Spleen (tissue), 7 donors: ENCODE results near the gene MST1.

ENCODE experiments used
- POLR2A ChIP-seq, 3 donors: fragments of 450-650 bp; IDR thresholded peaks; one replicate each; pipeline ENCODE4 v1.5.1; 2017; ENCODE audit warnings: antibody characterized with exemption in 3 of 3, mild to moderate bottlenecking in 1 of 3
- POLR2AphosphoS5 ChIP-seq, 3 donors: sonication (generic); formaldehyde crosslinking; IDR thresholded peaks; one replicate each; pipeline ENCODE4 v1.5.1; 2017; ENCODE audit warnings: antibody characterized with exemption in 3 of 3
- TF ChIP-seq, protein P1 (sequence below), 11 experiments: fragments of 200-600 bp in 7 of 11; fragments of 450-650 bp in 4 of 11; sonication (generic) in 4 of 11; IDR thresholded peaks in 8 of 11; conservative IDR thresholded peaks in 3 of 11; 1 replicate in 7 of 11; 2 replicates in 4 of 11; pipeline versions ENCODE4 v1.4.0 to v1.8.0; 2016 to 2021; ENCODE audit warnings: antibody characterized with exemption in 11 of 11, inconsistent platforms in 4 of 11, mild to moderate bottlenecking in 1 of 11
- donor health status: DM: no; HTN: no; CAD: no; lungs with moderate emphysema.
- donor health status: DM: no; HTN: no; CAD: no.
- donor health status: DM: no; HTN: no; CAD: no.

DNA sequence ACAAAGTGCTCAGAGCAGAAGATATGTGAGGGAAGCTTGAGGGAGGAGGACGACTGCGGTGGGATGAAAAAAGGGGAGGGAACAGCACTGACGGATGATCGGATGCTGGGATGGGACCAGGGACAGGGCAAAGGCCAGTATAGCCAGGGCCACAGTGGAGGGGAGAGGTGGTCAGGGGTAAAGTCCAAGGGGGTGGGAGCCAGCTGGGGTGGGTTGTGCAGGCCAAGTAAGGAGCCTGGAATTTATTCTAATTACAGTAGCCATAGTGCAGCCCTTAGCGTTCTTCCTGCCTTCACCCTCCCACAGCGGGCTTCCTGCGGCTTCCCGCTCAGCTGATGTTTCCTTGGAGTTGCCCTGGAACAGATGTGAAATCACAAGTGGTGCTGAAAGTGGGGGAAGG is 22.7 kb downstream of the MST1 start:
- TF ChIP-seq POLR2A (IDR thresholded peaks at IDR 0.05): no peak
- TF ChIP-seq POLR2AphosphoS5 (IDR thresholded peaks at IDR 0.05): no peak
- TF ChIP-seq, protein P1, sequence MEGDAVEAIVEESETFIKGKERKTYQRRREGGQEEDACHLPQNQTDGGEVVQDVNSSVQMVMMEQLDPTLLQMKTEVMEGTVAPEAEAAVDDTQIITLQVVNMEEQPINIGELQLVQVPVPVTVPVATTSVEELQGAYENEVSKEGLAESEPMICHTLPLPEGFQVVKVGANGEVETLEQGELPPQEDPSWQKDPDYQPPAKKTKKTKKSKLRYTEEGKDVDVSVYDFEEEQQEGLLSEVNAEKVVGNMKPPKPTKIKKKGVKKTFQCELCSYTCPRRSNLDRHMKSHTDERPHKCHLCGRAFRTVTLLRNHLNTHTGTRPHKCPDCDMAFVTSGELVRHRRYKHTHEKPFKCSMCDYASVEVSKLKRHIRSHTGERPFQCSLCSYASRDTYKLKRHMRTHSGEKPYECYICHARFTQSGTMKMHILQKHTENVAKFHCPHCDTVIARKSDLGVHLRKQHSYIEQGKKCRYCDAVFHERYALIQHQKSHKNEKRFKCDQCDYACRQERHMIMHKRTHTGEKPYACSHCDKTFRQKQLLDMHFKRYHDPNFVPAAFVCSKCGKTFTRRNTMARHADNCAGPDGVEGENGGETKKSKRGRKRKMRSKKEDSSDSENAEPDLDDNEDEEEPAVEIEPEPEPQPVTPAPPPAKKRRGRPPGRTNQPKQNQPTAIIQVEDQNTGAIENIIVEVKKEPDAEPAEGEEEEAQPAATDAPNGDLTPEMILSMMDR (IDR thresholded peaks at IDR 0.05 in 8 of 11, conservative IDR thresholded peaks at IDR 0.05 in 3 of 11): no peak
